Upper lobe of left lung (tissue), 6 donors: Measurements from ENCODE around the gene KNDC1. TPM values are rescaled to one million over a fixed set of nuclear protein-coding genes. Genes with fewer than 3 reads are reported as not detected.

Experiments used
- ATAC-seq, 2 donors: fragments of 200-7000 bp; cut with Tn5 transposase; one replicate each; pipeline ENCODE4 v1.9.1; 2022; ENCODE audit warnings: mild to moderate bottlenecking in 2 of 2, moderate library complexity in 2 of 2; ENCODE audit not compliant: low FRiP score in 2 of 2
- DNase-seq, 2 donors: peaks; one replicate each; pipeline ENCODE4 v3.0.0-alpha.2; 2019 to 2020
- H3K27ac ChIP-seq, 4 donors: fragments of 200-600 bp; sonication (generic); one replicate each; pipeline ENCODE4 v1.5.1; 2016 to 2019
- H3K27me3 ChIP-seq, 4 donors: fragments of 200-600 bp; sonication (generic); one replicate each; pipeline ENCODE4 v1.5.1; 2017 to 2019
- H3K36me3 ChIP-seq, 4 donors: fragments of 200-600 bp; sonication (generic); one replicate each; pipeline ENCODE4 v1.5.1; 2016 to 2019
- H3K4me1 ChIP-seq, 4 donors: fragments of 200-600 bp; sonication (generic); one replicate each; pipeline ENCODE4 v1.5.1; 2018 to 2019
- H3K4me3 ChIP-seq, 4 donors: fragments of 200-600 bp; sonication (generic); one replicate each; pipeline ENCODE4 v1.5.1; 2017 to 2019; ENCODE audit warnings: mild to moderate bottlenecking in 2 of 4, moderate library complexity in 1 of 4
- H3K9me3 ChIP-seq, 4 donors: fragments of 200-600 bp; sonication (generic); one replicate each; pipeline ENCODE4 v1.5.1; 2018 to 2019
- EP300 ChIP-seq, 4 donors: sonication (generic); formaldehyde crosslinking; IDR thresholded peaks; one replicate each; pipeline ENCODE4 v1.5.1; 2017; ENCODE audit warnings: antibody characterized with exemption in 4 of 4, control low read depth in 2 of 4
- POLR2A ChIP-seq, 4 donors: fragments of 450-650 bp; IDR thresholded peaks; one replicate each; pipeline ENCODE4 v1.5.1; 2016 to 2017; ENCODE audit warnings: antibody characterized with exemption in 4 of 4, mild to moderate bottlenecking in 2 of 4
- POLR2AphosphoS5 ChIP-seq, 2 donors: sonication (generic); formaldehyde crosslinking; IDR thresholded peaks; one replicate each; pipeline ENCODE4 v1.5.1; 2017; ENCODE audit warnings: antibody characterized with exemption in 2 of 2
- WGBS, 2 donors: methylation state at CpG; one replicate each; pipeline ENCODE4 v1.1.5; 2017 to 2018; 5-methylcytosine and 5-hydroxymethylcytosine counted together
- total RNA-seq, 6 donors: library from RNA; depleted of rRNA in 4 of 6; stranded (reverse); fragments of >200 nt in 4 of 6; gene quantifications; one replicate each; pipeline versions ENCODE4 v1.1.0 to v1.2.1, GENCODE V29; 2016 to 2021
- TF ChIP-seq, protein P1 (sequence below), 6 experiments: fragments of 450-650 bp in 4 of 6; fragments of 200-600 bp in 2 of 6; sonication (generic) in 2 of 6; IDR thresholded peaks; one replicate each; pipeline ENCODE4 v1.5.1; 2016 to 2019; ENCODE audit warnings: antibody characterized with exemption in 6 of 6
- donor health status: DM: no; HTN: no; CAD: no; lungs with moderate emphysema.
- donor health status: DM: no; HTN: yes; CAD: no; lungs with severe emphysema.

The KNDC1 gene
- total RNA-seq, 6 donors from 2014 or later: 7.1 to 30.3 (median 15.5) TPM

DNA sequence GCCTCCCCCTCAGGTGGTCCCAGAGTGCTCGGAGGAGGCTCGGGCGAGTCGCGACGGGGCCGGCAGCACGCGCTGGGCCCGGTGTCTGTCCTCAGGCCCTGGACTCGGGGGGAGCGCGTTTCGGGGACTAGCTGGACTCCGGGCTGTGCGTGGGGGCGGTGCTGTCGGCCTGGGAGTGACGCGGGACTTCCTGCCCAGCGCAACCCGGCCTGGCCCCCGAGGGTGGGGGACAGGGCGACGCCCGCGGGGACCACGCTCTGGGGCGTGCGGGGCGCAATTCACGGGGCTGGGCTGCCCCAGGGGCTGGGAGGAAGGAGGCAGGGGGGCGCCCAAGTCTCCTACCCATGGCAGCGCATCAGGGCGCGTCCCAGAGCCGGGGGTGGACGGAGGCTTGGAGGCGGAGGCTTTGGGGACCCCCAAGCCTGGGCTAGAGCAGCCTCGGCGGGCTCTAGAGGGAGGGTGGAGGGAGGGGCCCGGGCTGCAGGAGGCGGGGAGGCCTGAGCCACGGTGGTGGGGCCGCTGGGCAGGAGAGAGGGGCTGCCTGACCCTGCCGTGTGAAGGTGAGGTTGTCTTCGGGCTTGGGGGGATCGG is 75.3 kb downstream of the KNDC1 start:
- TF ChIP-seq EP300 (IDR thresholded peaks at IDR 0.05): no peak
- TF ChIP-seq, protein P1, sequence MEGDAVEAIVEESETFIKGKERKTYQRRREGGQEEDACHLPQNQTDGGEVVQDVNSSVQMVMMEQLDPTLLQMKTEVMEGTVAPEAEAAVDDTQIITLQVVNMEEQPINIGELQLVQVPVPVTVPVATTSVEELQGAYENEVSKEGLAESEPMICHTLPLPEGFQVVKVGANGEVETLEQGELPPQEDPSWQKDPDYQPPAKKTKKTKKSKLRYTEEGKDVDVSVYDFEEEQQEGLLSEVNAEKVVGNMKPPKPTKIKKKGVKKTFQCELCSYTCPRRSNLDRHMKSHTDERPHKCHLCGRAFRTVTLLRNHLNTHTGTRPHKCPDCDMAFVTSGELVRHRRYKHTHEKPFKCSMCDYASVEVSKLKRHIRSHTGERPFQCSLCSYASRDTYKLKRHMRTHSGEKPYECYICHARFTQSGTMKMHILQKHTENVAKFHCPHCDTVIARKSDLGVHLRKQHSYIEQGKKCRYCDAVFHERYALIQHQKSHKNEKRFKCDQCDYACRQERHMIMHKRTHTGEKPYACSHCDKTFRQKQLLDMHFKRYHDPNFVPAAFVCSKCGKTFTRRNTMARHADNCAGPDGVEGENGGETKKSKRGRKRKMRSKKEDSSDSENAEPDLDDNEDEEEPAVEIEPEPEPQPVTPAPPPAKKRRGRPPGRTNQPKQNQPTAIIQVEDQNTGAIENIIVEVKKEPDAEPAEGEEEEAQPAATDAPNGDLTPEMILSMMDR (IDR thresholded peaks at IDR 0.05): no peak
- no peak for TF ChIP-seq POLR2AphosphoS5 (IDR thresholded peaks at IDR 0.05)
- peak in 1 of 4 donors; percentile 48 for TF ChIP-seq POLR2A (IDR thresholded peaks at IDR 0.05)
- peaks cover 22 to 45% (median 32%) of the 10 kb centered on the region in 4 donors for H3K4me1 ChIP-seq
- H3K27ac ChIP-seq: peak overlapping the region; percentile 51 to 73 (median 64)
- ATAC-seq: peak in 1 of 2 donors; percentile 72
- H3K27me3 ChIP-seq: peaks cover 2 to 65% (median 39%) of the 10 kb centered on the region in 4 donors
- peak; percentile 46 to 90 for DNase-seq
- WGBS, 2 donors: 0 to 5% methylated on average over 1 to 11 of the region's 48 CpGs
- no peaks in the 10 kb centered on the region for H3K36me3 ChIP-seq
- H3K9me3 ChIP-seq: no peaks in the 10 kb centered on the region
- peak overlapping the region in 3 of 4 donors; percentile 30 to 46 (median 43) for H3K4me3 ChIP-seq

- H3K27me3 ChIP-seq: peaks cover 2 to 61% (median 36%) of the 10 kb centered on the region in 4 donors
- H3K36me3 ChIP-seq: no peaks in the 10 kb centered on the region
- TF ChIP-seq POLR2A (IDR thresholded peaks at IDR 0.05): no peak
- TF ChIP-seq EP300 (IDR thresholded peaks at IDR 0.05): no peak
- TF ChIP-seq POLR2AphosphoS5 (IDR thresholded peaks at IDR 0.05): no peak
- TF ChIP-seq, protein P1 (IDR thresholded peaks at IDR 0.05): no peak
- H3K9me3 ChIP-seq: no peaks in the 10 kb centered on the region
- 0 to 3% methylated on average over 9 to 15 of the region's 18 CpGs for WGBS, 2 donors
- H3K4me3 ChIP-seq: peak overlapping the region in 3 of 4 donors; percentile 30 to 46 (median 43)
- peak in 1 of 2 donors; percentile 18 for ATAC-seq
- H3K4me1 ChIP-seq: peaks cover 18 to 44% (median 31%) of the 10 kb centered on the region in 4 donors
- peak in 1 of 2 donors; percentile 84 for DNase-seq
- peak overlapping the region in 3 of 4 donors; percentile 43 to 64 (median 51) for H3K27ac ChIP-seq
Measured at GRCh38 chr10:133235932-133236331, 75.9 kb downstream of the KNDC1 start.

- peak in 1 of 2 donors; percentile 23 for ATAC-seq
- 4% methylated on average over 57 of the region's 103 CpGs; no CpG with 5 or more reads in 1 of the 2 donors for WGBS, 2 donors
- DNase-seq: peak in 1 of 2 donors; percentile 88
- H3K4me3 ChIP-seq: peak overlapping the region in 3 of 4 donors; percentile 30 to 46 (median 43)
- H3K27me3 ChIP-seq: peaks cover 2 to 60% (median 34%) of the 10 kb centered on the region in 4 donors
- H3K4me1 ChIP-seq: peaks cover 18 to 46% (median 37%) of the 10 kb centered on the region in 4 donors
- peak overlapping the region in 3 of 4 donors; percentile 13 to 64 (median 43) for H3K27ac ChIP-seq
- H3K9me3 ChIP-seq: no peaks in the 10 kb centered on the region
- TF ChIP-seq EP300 (IDR thresholded peaks at IDR 0.05) (no peak), POLR2AphosphoS5 (IDR thresholded peaks at IDR 0.05) (no peak), POLR2A (IDR thresholded peaks at IDR 0.05) (no peak)
- TF ChIP-seq, protein P1 (IDR thresholded peaks at IDR 0.05): no peak
- no peaks in the 10 kb centered on the region for H3K36me3 ChIP-seq
Measured at GRCh38 chr10:133236401-133237240, 76.6 kb downstream of the KNDC1 start.

DNA sequence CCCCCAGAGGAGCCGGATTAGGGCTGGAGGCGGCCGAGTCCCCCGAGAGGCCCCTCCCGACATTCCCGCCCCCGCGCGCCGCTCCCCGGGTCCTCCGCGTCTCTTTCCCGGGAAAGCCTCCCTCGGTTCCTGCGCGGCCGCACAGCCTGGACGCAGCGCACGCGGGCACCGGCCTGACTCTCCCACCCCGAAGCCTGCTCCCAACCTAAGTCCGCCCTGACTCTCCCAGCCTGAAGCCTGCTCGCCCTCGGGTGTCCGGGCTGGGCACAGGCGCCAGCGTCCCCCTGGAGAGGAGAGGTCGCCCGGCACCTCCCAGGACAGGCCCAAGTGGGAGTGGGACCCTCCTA is 77.2 kb downstream of the KNDC1 start:
- no peak for ATAC-seq
- Histone ChIP-seq H3K27me3 (peaks cover 2 to 55% (median 32%) of the 10 kb centered on the region in 4 donors), H3K4me1 (peaks cover 18 to 48% (median 42%) of the 10 kb centered on the region in 4 donors), H3K9me3 (no peaks in the 10 kb centered on the region), H3K36me3 (no peaks in the 10 kb centered on the region), H3K4me3 (peak overlapping the region in 3 of 4 donors; percentile 30 to 46 (median 43)), H3K27ac (no peak overlapping the region)
- DNase-seq: peak in 1 of 2 donors; percentile 85
- TF ChIP-seq POLR2AphosphoS5 (IDR thresholded peaks at IDR 0.05) (no peak), POLR2A (IDR thresholded peaks at IDR 0.05) (no peak), EP300 (IDR thresholded peaks at IDR 0.05) (no peak)
- TF ChIP-seq, protein P1 (IDR thresholded peaks at IDR 0.05): no peak
- WGBS, 2 donors: 8% methylated on average over 12 of the region's 32 CpGs; no CpG with 5 or more reads in 1 of the 2 donors
